Measurements from ENCODE around the gene SEPTIN3. TPM values are rescaled to one million over a fixed set of nuclear protein-coding genes. Genes with fewer than 3 reads are reported as not detected.

Gene SEPTIN3
- total and polyA plus RNA-seq, 8 donors, result 0.99 to 2.0 (median 1.5) TPM

- H3K4me1 ChIP-seq, result peaks cover 0 to 2% of the 10 kb centered on the region in 2 donors
- no peak overlapping the region for H3K4me3 ChIP-seq
- ATAC-seq (no peak), DNase-seq (no peak)
- H3K9me3 ChIP-seq, result no peaks in the 10 kb centered on the region
- H3K36me3 ChIP-seq, result no peaks in the 10 kb centered on the region
- TF ChIP-seq, protein P1, sequence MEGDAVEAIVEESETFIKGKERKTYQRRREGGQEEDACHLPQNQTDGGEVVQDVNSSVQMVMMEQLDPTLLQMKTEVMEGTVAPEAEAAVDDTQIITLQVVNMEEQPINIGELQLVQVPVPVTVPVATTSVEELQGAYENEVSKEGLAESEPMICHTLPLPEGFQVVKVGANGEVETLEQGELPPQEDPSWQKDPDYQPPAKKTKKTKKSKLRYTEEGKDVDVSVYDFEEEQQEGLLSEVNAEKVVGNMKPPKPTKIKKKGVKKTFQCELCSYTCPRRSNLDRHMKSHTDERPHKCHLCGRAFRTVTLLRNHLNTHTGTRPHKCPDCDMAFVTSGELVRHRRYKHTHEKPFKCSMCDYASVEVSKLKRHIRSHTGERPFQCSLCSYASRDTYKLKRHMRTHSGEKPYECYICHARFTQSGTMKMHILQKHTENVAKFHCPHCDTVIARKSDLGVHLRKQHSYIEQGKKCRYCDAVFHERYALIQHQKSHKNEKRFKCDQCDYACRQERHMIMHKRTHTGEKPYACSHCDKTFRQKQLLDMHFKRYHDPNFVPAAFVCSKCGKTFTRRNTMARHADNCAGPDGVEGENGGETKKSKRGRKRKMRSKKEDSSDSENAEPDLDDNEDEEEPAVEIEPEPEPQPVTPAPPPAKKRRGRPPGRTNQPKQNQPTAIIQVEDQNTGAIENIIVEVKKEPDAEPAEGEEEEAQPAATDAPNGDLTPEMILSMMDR (IDR thresholded peaks at IDR 0.05), result no peak
- intact Hi-C loops (cut with DNase I), result no loop called here
- H3K27me3 ChIP-seq, result no peaks in the 10 kb centered on the region
- no peak overlapping the region for H3K27ac ChIP-seq
These were observed 33.7 kb upstream of the SEPTIN3 start for GRCh38 chr22:41935509-41935908.

DNA sequence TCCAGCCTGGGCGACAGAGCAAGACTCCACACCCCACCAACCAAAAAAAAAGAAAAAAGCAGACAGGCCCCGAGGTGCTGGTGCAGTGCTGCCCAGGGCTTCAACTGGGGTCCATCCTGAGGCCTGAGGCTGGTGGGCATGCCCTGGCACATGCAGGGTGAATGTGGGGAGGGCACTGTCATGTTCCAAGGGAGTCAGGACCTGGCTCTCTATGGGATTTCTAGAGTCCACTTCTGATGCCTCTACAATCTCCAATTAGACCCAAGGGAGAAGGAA is 32.4 kb upstream of the SEPTIN3 start:
- Histone ChIP-seq H3K27ac (no peak overlapping the region), H3K9me3 (no peaks in the 10 kb centered on the region), H3K4me3 (no peak overlapping the region), H3K27me3 (no peaks in the 10 kb centered on the region), H3K36me3 (no peaks in the 10 kb centered on the region), H3K4me1 (peaks cover 4 to 10% of the 10 kb centered on the region in 2 donors)
- DNase-seq (no peak), ATAC-seq (no peak)
- intact Hi-C loops (cut with DNase I), result no loop called here
- TF ChIP-seq, protein P1 (IDR thresholded peaks at IDR 0.05), result no peak

GRCh38 chr22:41939981-41940831 is 29.0 kb upstream of the SEPTIN3 start:
- peaks cover 4 to 10% of the 10 kb centered on the region in 2 donors for H3K4me1 ChIP-seq
- H3K36me3 ChIP-seq, result no peaks in the 10 kb centered on the region
- H3K27ac ChIP-seq, result peak overlapping the region; percentile 65
- intact Hi-C loops (cut with DNase I), result loop anchor here in 1 of 2 donors (10.0 kb wide), 1 partner anchor 115 kb away; no protein-coding TSS in a partner anchor
- H3K9me3 ChIP-seq, result no peaks in the 10 kb centered on the region
- ATAC-seq, result no peak
- DNase-seq, result no peak
- no peaks in the 10 kb centered on the region for H3K27me3 ChIP-seq
- TF ChIP-seq, protein P1 (IDR thresholded peaks at IDR 0.05), result no peak
- no peak overlapping the region for H3K4me3 ChIP-seq

- peak overlapping the region; percentile 65 for H3K27ac ChIP-seq
- peaks cover 4 to 19% of the 10 kb centered on the region in 2 donors for H3K4me1 ChIP-seq
- intact Hi-C loops (cut with DNase I), result loop anchor here in 1 of 2 donors (10.0 kb wide), 1 partner anchor 116 kb away; no protein-coding TSS in a partner anchor
- H3K27me3 ChIP-seq, result no peaks in the 10 kb centered on the region
- DNase-seq (peak; percentile 59 to 91 (median 80)), ATAC-seq (peak; percentile 96)
- no peak overlapping the region for H3K4me3 ChIP-seq
- no peaks in the 10 kb centered on the region for H3K9me3 ChIP-seq
- H3K36me3 ChIP-seq, result no peaks in the 10 kb centered on the region
- TF ChIP-seq, protein P1 (IDR thresholded peaks at IDR 0.05), result peak; percentile 81 to 87
These were observed 28.1 kb upstream of the SEPTIN3 start for GRCh38 chr22:41940832-41941765.

Measured in left lung (tissue), 10 donors.